HG03039 (cell line): Measurements from ENCODE around the gene ARL15.

Experiments
- ATAC-seq: cut with Tn5 transposase; IDR thresholded peaks from one replicate; pipeline ENCODE4 v1.9.1; 2021; ENCODE audit warnings: mild to moderate bottlenecking, moderate library complexity; ENCODE audit not compliant: unreplicated experiment

The ARL15 gene

DNA sequence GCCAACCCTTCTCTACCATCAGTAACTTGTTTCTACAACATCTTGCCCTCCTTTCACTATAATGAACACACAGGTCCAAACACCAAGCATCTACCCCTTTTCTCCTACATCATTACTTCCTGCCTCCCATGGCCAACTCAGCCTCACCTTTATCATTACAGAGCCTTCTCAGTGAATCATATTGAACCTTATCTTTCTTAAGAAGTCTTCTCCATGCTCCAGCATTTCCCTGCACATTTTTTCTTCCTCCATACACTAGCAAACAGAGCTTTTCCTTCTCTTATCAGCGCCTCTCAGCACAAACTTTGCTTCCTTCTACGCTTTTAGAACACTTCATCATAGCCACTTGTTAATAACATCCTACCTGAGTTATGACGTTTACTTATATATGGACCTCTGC, 148.2 kb downstream of the ARL15 start:
- no peak for ATAC-seq

DNA sequence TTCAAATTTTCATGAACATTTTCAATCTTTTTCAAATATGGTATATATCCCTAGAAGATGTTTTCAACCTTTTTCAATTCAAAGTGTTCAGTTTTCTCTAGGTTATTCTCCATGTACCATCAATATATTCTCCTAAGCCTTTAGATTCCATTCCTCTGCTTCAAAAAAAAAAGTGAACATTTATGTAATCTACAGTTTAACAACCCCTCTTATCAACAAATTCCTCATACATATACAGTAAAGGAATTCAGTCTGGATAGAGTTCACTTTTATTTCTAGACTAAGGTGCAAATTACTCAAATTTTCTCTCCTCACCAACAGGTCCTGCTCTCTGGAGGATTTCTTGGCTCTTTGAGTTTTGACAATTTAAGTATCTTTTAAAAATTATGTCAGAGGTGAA, 150.0 kb downstream of the ARL15 start:
- no peak for ATAC-seq

- ATAC-seq = no peak
Measured at GRCh38 chr5:54159893-54160195, 150.5 kb downstream of the ARL15 start.

DNA sequence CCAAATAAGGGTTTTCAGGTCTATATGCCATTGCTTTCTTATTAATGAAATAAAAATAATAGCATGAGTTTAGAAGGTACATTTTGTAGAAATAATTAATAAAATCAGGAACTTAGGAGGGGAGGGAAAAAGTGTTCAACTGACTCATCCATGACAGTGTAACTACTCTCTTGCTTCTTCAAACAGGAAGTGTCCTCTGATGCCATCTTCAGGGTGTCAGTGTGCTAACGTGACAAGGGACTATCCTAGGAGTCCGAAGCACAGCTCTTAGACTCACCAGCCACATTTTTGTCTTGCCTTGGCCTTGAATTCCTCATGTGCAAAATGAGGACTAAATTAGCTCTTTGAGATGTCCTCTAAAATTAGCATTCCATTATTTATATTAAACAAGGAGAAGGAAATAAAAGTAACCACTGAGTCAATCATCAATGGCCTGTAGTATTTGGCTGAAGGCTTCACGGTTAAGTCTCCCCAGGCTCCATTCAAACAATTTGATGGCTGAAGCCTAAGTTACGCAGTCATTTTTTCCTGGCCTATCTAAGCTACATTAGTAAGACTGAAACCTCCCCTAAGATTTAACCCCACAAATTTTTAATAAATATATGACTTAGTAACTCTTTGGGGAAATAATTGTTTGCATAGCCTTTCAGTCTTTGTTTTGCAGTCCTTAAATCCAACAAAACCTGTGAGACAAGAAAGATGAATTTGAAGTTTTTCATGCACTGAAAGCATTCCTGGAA, 151.1 kb downstream of the ARL15 start:
- ATAC-seq = no peak

- no peak for ATAC-seq
Measured at GRCh38 chr5:54156577-54156976, 153.8 kb downstream of the ARL15 start.

DNA sequence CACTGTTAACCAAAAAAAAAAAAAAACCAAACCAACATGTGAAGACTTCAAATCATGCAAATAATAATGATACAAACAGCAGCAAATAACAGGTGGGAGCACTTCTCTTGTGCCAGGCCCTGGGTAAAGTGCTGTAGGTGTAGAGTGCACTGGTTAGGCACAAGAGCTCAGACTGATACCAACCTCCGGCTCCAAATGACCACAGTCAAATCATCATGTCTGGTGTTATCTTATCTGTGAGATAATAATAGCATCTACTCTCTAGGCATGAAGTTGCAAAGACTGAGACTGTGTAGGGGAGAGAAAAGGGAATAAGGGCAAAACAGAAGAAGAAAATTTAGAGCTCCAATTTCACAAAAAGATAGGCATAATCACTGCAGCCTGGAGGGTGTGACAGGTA, 159.5 kb downstream of the ARL15 start:
- ATAC-seq = no peak

DNA sequence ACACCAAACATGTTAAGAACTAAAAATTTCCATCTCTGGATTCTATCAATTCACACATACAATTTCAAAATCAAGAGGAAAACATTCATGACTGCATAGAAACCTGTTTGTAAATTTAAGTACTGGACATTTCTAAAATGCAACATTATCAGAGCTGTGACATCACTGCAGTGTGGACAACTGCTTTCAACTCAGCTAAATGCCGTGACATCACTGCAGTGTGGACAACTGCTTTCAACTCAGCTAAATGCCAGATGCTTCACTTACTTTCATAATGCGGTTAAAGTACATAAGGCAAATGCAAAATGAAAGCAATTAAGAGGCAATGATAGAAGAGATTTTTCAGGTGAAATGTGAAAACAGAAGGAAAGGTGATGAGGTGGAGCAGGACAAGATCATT, 161.5 kb downstream of the ARL15 start:
- no peak for ATAC-seq

GRCh38 chr5:54148067-54148845, 162.1 kb downstream of the ARL15 start:
- ATAC-seq = no peak

- no peak for ATAC-seq
Measured at GRCh38 chr5:54146916-54147315, 163.5 kb downstream of the ARL15 start.

GRCh38 chr5:54146390-54146789, 164.0 kb downstream of the ARL15 start:
- no peak for ATAC-seq

DNA sequence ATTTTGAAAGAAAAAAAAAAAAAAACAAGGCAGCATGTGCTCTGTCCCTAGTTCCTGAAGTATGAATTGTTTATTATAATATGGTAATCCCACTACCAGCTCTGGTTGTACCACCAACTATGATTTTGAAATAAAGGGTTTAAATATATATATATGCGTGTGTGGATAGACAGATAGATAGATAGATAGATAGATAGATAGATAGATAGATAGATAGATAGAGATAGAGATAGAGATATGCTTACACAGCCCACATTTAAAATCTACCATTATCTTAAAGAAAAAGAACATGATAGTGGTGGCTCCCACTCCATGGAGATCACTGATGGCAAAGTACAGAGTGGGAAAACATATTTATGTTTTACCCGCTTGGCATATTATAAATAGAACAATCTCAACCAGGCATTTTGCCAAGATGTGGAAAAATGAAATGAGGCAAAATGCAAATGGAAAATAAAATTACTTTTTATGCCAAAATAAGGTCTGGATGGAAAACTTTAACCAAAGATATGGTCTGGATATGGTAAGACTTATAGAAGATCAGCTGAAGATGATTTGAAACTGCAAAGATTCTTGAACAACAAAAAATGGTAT, 170.0 kb downstream of the ARL15 start:
- no peak for ATAC-seq

- ATAC-seq = no peak
Measured at GRCh38 chr5:54136516-54137440, 173.6 kb downstream of the ARL15 start.

DNA sequence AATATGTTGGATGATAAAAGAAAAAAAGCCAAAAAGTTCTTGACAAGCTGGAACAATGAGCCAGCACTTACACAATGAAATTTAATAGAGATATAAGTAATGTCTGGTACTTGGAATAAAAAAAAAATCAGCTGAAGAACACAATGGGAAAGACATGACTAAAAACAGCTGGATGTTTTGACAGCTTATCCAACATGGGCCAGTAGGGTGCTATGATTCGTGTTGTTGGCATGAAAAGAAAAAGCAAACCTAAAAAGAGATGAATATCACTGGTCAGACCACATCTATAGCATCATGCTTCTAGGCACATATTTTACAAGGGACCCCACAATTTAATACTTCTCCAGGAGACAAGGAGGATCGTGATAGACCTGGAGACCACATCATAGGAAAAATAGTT, 175.3 kb downstream of the ARL15 start:
- no peak for ATAC-seq

- no peak for ATAC-seq
Measured at GRCh38 chr5:54133917-54134316, 176.5 kb downstream of the ARL15 start.

DNA sequence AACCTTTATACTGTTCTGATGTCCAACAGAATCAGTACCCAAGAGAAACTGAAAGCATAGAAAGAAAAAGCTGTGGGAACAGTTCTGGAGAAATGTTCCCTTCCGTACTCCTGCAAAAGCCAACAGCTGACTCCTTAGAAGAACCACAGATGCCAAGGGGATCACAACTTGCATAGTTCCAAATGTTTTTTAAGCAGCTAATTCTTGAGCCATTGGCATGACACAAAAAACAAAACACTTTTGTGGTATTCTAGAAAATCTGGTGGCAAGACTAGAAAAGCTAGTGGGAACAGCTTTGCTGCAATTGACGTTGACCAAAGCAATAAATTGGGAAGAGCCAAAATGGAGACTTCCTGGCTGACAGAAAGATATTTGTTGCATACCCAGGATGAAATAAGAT, 189.9 kb downstream of the ARL15 start:
- no peak for ATAC-seq

DNA sequence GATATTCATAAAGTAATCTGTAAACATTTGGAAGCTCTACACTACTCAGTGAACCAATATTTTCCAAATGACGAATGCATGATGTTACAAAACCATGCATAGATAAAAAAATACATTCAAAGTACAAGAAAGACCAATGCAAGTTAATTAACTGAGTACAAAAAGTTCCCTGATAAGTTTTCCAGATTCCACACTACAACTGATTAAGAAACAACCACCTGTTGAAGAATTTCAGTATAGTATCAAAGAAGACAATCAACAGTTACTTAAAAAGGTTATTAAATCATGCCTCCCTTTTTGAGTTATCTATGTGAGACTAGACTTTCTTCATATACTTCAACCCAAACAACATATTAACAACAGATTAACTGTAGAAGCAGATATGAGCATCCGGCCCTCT, 192.4 kb downstream of the ARL15 start:
- ATAC-seq = no peak

DNA sequence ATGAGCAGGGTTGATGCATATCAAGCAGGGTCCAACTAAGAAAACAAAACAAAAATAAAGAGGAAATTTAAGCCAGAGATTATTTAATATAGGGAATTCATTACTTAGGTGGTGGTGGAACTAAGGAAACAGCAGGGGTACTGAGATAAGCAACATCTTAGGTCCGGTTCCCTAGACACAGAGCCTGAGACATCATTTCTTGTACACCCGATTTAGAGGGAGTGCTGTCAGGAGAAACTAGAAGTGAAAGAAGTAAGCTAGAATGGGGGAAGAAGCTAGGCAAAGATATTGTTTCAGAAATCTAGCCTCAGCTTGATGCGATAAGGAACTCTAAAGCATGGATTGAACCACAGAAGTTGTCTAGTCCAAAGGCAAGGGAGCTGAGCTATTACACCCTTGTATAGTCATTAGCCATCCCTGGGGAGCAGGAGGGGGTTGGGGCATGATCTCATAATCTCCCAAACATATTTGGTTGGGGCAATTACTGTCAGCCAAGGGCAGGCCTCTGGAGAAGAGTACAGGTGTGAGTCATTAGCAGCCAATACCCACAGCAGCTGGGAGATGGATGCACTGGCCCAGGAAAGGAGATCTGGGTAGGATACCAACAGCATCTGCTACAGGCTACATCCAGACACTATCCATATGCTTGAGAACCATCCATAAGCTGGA, 194.5 kb downstream of the ARL15 start:
- no peak for ATAC-seq

GRCh38 chr5:54113060-54113459, 197.3 kb downstream of the ARL15 start:
- ATAC-seq = no peak

DNA sequence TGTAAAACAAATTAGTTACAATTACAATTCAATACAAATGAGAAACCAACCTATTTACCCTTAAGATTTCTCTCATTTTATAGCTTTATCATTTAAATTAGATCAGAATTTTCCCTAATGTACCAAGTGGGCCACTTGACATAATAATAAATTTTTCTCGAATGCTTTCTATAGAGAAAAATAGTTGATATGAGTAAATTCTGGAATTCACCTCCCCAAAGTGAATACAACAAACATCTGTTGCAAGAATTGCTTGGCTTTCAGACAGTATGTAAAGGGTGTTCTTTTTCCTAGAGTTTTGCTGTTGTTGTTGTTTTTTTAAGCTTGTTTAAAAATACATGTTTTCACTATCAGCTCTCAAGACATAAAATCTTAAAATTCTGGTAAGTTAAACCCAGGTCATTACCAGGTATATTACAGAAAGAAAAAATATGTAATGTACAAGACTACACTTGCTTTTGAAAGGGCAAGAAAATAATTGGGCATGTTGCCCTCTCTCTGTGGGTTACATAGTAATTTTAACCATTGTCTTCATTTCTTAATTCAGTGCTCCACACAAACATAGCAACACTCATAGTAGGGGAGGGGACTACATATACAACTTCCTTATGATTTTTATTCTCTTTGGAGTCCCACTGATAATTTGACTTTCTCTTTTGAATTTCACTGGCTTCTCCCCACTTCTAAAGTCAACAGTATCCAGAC, 200.6 kb downstream of the ARL15 start:
- no peak for ATAC-seq

- no peak for ATAC-seq
Measured at GRCh38 chr5:54108136-54108535, 202.2 kb downstream of the ARL15 start.
